ENCODE data around the gene RFNG. TPM values are rescaled to one million over a fixed set of nuclear protein-coding genes. Genes with fewer than 3 reads are reported as not detected.

Gene RFNG
- total RNA-seq, 2 donors from 2014 or later, result 46.3 to 54.5 TPM

DNA sequence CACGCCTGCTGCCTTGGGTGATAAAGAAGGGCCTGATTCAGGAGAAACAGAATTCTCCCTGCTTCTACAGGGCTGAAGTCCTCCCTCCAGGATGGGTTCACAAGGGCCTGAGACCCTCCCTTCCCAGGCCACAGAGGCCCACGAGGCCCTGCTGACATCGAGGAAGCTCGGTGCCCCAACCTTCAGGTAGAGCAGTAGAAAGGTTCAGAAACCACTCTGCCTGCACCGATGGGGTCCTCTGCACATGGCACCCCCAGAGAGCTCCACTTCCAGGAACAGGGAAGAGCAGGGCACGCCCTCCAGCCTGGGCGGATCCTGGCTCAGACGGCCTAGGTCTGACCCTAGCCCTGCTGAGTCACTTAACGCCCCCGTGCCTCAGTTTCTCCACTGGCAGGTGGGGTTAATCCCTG is 29.7 kb downstream of the RFNG start:
- 23 to 28% methylated on average over 9 to 10 of the region's 10 CpGs for WGBS, 2 experiments (ENCODE audit: insufficient coverage in 1 of 2, insufficient read length in 1 of 2)
- Mint-ChIP-seq H3K36me3 (ENCODE audit: low read depth) (peaks cover 11% of the 10 kb centered on the region), H3K9me3 (no peaks in the 10 kb centered on the region), H3K4me1 (peaks cover 10% of the 10 kb centered on the region), H3K27me3 (ENCODE audit: insufficient read depth) (no peaks in the 10 kb centered on the region), H3K27ac (peak overlapping the region; percentile 78), H3K4me3 (peak overlapping the region; percentile 76)
- Histone ChIP-seq H3K4me3 (ENCODE audit: low read length) (peak overlapping the region; percentile 91), H3K4me1 (ENCODE audit: control insufficient read depth, insufficient read depth, low read length) (peaks cover 4% of the 10 kb centered on the region), H3K36me3 (ENCODE audit: control insufficient read depth, insufficient read depth, low read length) (peaks cover 7% of the 10 kb centered on the region), H3K27ac (ENCODE audit: low read depth, low read length) (no peak overlapping the region), H3K9me3 (ENCODE audit: control insufficient read depth, low read length) (no peaks in the 10 kb centered on the region), H3K9ac (ENCODE audit: extremely low read depth, low read length, poor library complexity, severe bottlenecking) (peak overlapping the region; percentile 81), H3K27me3 (ENCODE audit: control insufficient read depth, insufficient read depth, low read length, poor library complexity, severe bottlenecking) (no peaks in the 10 kb centered on the region)
- TF ChIP-seq, protein P1, sequence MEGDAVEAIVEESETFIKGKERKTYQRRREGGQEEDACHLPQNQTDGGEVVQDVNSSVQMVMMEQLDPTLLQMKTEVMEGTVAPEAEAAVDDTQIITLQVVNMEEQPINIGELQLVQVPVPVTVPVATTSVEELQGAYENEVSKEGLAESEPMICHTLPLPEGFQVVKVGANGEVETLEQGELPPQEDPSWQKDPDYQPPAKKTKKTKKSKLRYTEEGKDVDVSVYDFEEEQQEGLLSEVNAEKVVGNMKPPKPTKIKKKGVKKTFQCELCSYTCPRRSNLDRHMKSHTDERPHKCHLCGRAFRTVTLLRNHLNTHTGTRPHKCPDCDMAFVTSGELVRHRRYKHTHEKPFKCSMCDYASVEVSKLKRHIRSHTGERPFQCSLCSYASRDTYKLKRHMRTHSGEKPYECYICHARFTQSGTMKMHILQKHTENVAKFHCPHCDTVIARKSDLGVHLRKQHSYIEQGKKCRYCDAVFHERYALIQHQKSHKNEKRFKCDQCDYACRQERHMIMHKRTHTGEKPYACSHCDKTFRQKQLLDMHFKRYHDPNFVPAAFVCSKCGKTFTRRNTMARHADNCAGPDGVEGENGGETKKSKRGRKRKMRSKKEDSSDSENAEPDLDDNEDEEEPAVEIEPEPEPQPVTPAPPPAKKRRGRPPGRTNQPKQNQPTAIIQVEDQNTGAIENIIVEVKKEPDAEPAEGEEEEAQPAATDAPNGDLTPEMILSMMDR (conservative IDR thresholded peaks at IDR 0.05), result no peak
- DNase-seq, result no peak

DNA sequence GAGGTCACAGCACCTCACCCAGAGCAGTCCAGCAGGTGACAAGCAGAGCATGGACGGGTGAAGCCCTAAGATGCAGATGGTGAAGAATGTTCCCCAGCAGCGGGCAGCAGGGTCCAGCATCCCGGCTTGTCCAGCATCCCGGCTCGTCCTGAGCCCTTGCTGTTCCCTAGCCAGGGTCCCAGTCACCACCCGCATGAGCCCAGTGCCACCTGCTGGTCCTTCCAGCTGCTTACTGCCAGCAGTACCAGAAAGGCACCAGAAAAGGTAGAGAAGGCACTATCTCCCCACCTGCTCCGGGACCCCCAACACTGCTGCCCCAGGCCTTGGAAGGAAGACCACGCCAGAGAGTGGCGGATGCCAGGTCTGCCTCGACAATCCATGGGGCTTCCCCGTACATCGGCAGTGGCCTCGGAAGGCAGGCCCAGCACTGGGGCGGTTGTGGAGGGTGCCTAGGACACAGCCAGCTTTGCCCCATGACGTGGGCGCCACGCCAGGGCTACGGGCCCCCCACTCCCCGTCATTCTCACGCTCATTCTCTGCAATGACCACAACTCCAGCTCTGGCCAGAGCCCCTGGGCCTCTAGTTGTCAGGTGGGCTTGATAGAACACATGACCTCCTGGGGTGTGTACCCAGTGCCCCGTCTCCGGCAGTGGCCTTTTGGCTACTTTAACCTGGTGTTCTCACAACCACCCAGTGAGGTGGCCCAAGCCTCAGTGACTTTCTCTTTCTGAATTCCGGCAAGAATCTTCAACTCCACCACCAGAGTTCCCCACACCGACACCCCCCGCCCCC is 30.3 kb downstream of the RFNG start:
- peak overlapping the region; percentile 76 for H3K4me3 Mint-ChIP-seq
- Histone ChIP-seq H3K4me1 (ENCODE audit: control insufficient read depth, insufficient read depth, low read length) (peaks cover 4% of the 10 kb centered on the region), H3K4me3 (ENCODE audit: low read length) (peak overlapping the region; percentile 91), H3K36me3 (ENCODE audit: control insufficient read depth, insufficient read depth, low read length) (peaks cover 7% of the 10 kb centered on the region), H3K27me3 (ENCODE audit: control insufficient read depth, insufficient read depth, low read length, poor library complexity, severe bottlenecking) (no peaks in the 10 kb centered on the region), H3K9ac (ENCODE audit: extremely low read depth, low read length, poor library complexity, severe bottlenecking) (peak overlapping the region; percentile 81), H3K27ac (ENCODE audit: low read depth, low read length) (no peak overlapping the region), H3K9me3 (ENCODE audit: control insufficient read depth, low read length) (no peaks in the 10 kb centered on the region)
- TF ChIP-seq, protein P1 (conservative IDR thresholded peaks at IDR 0.05), result peak; percentile 71
- peak overlapping the region; percentile 68 for H3K27ac Mint-ChIP-seq
- H3K36me3 Mint-ChIP-seq (ENCODE audit: low read depth), result peaks cover 11% of the 10 kb centered on the region
- DNase-seq, result peak; percentile 85
- H3K4me1 Mint-ChIP-seq, result peaks cover 10% of the 10 kb centered on the region
- no peaks in the 10 kb centered on the region for H3K9me3 Mint-ChIP-seq
- WGBS, 2 experiments (ENCODE audit: insufficient coverage in 1 of 2, insufficient read length in 1 of 2), result 87 to 94% methylated on average over 19 to 25 of the region's 25 CpGs
- no peaks in the 10 kb centered on the region for H3K27me3 Mint-ChIP-seq (ENCODE audit: insufficient read depth)

DNA sequence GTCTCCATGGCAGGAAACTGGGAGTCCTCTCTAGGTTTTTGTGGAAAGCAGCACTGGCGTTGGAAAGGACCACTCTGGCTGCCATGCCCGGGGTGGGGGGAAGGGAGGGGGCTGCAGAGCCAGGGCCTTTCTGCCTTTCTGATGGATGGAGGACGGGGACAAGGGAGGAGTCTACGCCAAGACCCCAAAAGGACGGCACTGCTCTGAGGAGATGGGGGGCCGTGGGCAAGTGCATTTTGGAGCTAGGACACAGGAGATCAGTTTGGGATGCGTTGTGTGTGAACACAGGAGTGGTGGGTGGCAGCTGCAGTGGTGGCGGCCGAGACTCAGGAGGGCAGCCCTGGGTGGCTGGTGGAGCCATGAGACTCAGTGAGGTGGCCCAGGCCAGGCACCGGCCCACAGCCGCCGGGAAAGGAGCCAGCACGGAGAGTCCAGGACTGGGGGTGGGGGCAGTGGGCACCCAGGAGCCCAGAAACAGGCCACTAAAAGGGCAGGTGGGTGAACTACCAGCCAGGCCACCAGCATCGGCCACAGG is 31.0 kb downstream of the RFNG start:
- H3K36me3 Mint-ChIP-seq (ENCODE audit: low read depth), result peaks cover 11% of the 10 kb centered on the region
- no peak overlapping the region for H3K9ac ChIP-seq (ENCODE audit: extremely low read depth, low read length, poor library complexity, severe bottlenecking)
- 93 to 100% methylated on average over 8 to 14 of the region's 14 CpGs for WGBS, 2 experiments (ENCODE audit: insufficient coverage in 1 of 2, insufficient read length in 1 of 2)
- H3K27ac ChIP-seq (ENCODE audit: low read depth, low read length), result no peak overlapping the region
- H3K9me3 ChIP-seq (ENCODE audit: control insufficient read depth, low read length), result no peaks in the 10 kb centered on the region
- H3K4me1 Mint-ChIP-seq, result peaks cover 10% of the 10 kb centered on the region
- peaks cover 7% of the 10 kb centered on the region for H3K36me3 ChIP-seq (ENCODE audit: control insufficient read depth, insufficient read depth, low read length)
- no peak overlapping the region for H3K27ac Mint-ChIP-seq
- no peak for DNase-seq
- no peaks in the 10 kb centered on the region for H3K27me3 ChIP-seq (ENCODE audit: control insufficient read depth, insufficient read depth, low read length, poor library complexity, severe bottlenecking)
- no peak overlapping the region for H3K4me3 ChIP-seq (ENCODE audit: low read length)
- no peaks in the 10 kb centered on the region for H3K9me3 Mint-ChIP-seq
- TF ChIP-seq, protein P1 (conservative IDR thresholded peaks at IDR 0.05), result no peak
- H3K4me3 Mint-ChIP-seq, result no peak overlapping the region
- H3K27me3 Mint-ChIP-seq (ENCODE audit: insufficient read depth), result no peaks in the 10 kb centered on the region
- H3K4me1 ChIP-seq (ENCODE audit: control insufficient read depth, insufficient read depth, low read length), result peaks cover 4% of the 10 kb centered on the region
